CD8-positive, alpha-beta memory T cell (primary cell): ENCODE results near the gene CFD. TPM values are rescaled to one million over a fixed set of nuclear protein-coding genes. Genes with fewer than 3 reads are reported as not detected.

Source experiments
- CTCF ChIA-PET: fragments of 350-600 bp; sonication (Branson Sonifier 250); formaldehyde crosslinking; loops from one replicate; lab custom pipeline; 2021; ENCODE audit warnings: antibody characterized with exemption; lab: Charles Lee
- POLR2A ChIA-PET: fragments of 350-600 bp; sonication (Branson Sonifier 250); formaldehyde crosslinking; loops from one replicate; lab custom pipeline; 2021; ENCODE audit warnings: antibody characterized with exemption; lab: Charles Lee
- DNase-seq, 5 donors: peaks; one replicate each; pipeline versions ENCODE4 v3.0.0 to v3.0.0-alpha.2; 2020 to 2022; ENCODE audit warnings: mixed read lengths in 1 of 5
- H3K27ac ChIP-seq: one replicate; pipeline ENCODE4 v1.7.0; 2013; ENCODE audit warnings: low read depth, mild to moderate bottlenecking, low read length, moderate library complexity
- H3K27me3 ChIP-seq: 2 replicates; pipeline ENCODE4 v1.7.0; 2013; ENCODE audit warnings: low read length, mild to moderate bottlenecking; ENCODE audit not compliant: insufficient read depth, poor library complexity, severe bottlenecking
- H3K36me3 ChIP-seq: 2 replicates; pipeline ENCODE4 v1.7.0; 2013; ENCODE audit warnings: mild to moderate bottlenecking, low read length, moderate library complexity; ENCODE audit not compliant: insufficient read depth
- H3K4me1 ChIP-seq: 2 replicates; pipeline ENCODE4 v1.7.0; 2013; ENCODE audit warnings: mild to moderate bottlenecking, low read length, moderate library complexity; ENCODE audit not compliant: insufficient read depth
- H3K4me3 ChIP-seq: 2 replicates; pipeline ENCODE4 v1.7.0; 2013; ENCODE audit warnings: mild to moderate bottlenecking, low read length
- H3K9me3 ChIP-seq: 2 replicates; pipeline ENCODE4 v1.7.0; 2013; ENCODE audit warnings: mild to moderate bottlenecking, low read length
- H3K27ac Mint-ChIP-seq, 8 donors: one replicate each; pipeline ENCODE4 v1.8.0; 2020 to 2021; ENCODE audit warnings: mixed read lengths in 8 of 8, mild to moderate bottlenecking in 6 of 8, inconsistent platforms in 3 of 8, moderate library complexity in 3 of 8
- H3K27me3 Mint-ChIP-seq, 2 donors: one replicate each; pipeline ENCODE4 v1.8.0; 2020 to 2021; ENCODE audit warnings: mixed read lengths in 2 of 2, mild to moderate bottlenecking in 1 of 2, moderate library complexity in 1 of 2
- H3K36me3 Mint-ChIP-seq, 3 donors: one replicate each; pipeline ENCODE4 v1.8.0; 2020 to 2021; ENCODE audit warnings: mixed read lengths in 3 of 3, inconsistent platforms in 1 of 3, mild to moderate bottlenecking in 1 of 3
- H3K4me1 Mint-ChIP-seq, 3 donors: one replicate each; pipeline ENCODE4 v1.8.0; 2020 to 2021; ENCODE audit warnings: mixed read lengths in 3 of 3, inconsistent platforms in 1 of 3, mild to moderate bottlenecking in 1 of 3
- H3K4me3 Mint-ChIP-seq, 7 donors: one replicate each; pipeline ENCODE4 v1.8.0; 2020 to 2021; ENCODE audit warnings: mixed read lengths in 7 of 7, mild to moderate bottlenecking in 6 of 7, moderate library complexity in 4 of 7, inconsistent platforms in 2 of 7
- H3K9me3 Mint-ChIP-seq, 5 donors: one replicate each; pipeline ENCODE4 v1.8.0; 2020 to 2022; ENCODE audit warnings: mixed read lengths in 5 of 5, mild to moderate bottlenecking in 3 of 5, moderate library complexity in 2 of 5, inconsistent platforms in 1 of 5
- polyA plus RNA-seq: library from polyadenylated mRNA; unstranded; fragments of 300-500 nt; fragmentation: Illumina TruSeq; gene quantifications from one replicate; pipeline ENCODE4 v1.2.3, GENCODE V29; 2021
- total RNA-seq, 2 experiments: library from RNA; stranded (reverse); gene quantifications; one replicate each; pipeline ENCODE4 v1.2.3, GENCODE V29; 2021

Gene CFD
- total and polyA plus RNA-seq, 3 experiments from 2014 or later: 0.89 to 6.9 (median 1.5) TPM

- ChIA-PET CTCF (interaction anchor here (0.7 to 2.0 kb wide), 6 partner anchors 13 to 117 kb away, joined by 3 to 6 read pairs (median 3); partner anchors contain the start of genes MED16 and RNU6-9), POLR2A (interaction anchor here (0.6 to 1.5 kb wide), 4 partner anchors 8 to 337 kb away, joined by 3 to 7 read pairs (median 4); no protein-coding TSS in a partner anchor)
- no peak overlapping the region for H3K27ac Mint-ChIP-seq
Observed at GRCh38 chr19:879711-880438, 20.4 kb downstream of the CFD start.

GRCh38 chr19:881385-882071 is 22.1 kb downstream of the CFD start:
- Mint-ChIP-seq H3K9me3 (no peaks in the 10 kb centered on the region), H3K4me3 (no peak overlapping the region), H3K4me1 (peaks cover 0 to 4% (median 2%) of the 10 kb centered on the region in 3 donors), H3K27ac (peak overlapping the region in 1 of 8 donors; percentile 38), H3K36me3 (peaks cover 0 to 49% (median 0%) of the 10 kb centered on the region in 3 donors), H3K27me3 (no peaks in the 10 kb centered on the region)
- H3K9me3 ChIP-seq: no peaks in the 10 kb centered on the region
- H3K27me3 ChIP-seq: no peaks in the 10 kb centered on the region
- peaks cover 3% of the 10 kb centered on the region for H3K36me3 ChIP-seq
- CTCF ChIA-PET: interaction anchor here (0.6 to 3.3 kb wide), 7 partner anchors 12 to 112 kb away, joined by 3 to 20 read pairs (median 3); partner anchors contain the start of genes MED16 and RNU6-9
- H3K4me1 ChIP-seq: no peaks in the 10 kb centered on the region
- no peak overlapping the region for H3K27ac ChIP-seq
- no peak overlapping the region for H3K4me3 ChIP-seq
- POLR2A ChIA-PET: no interaction called here
- DNase-seq: no peak

More at GRCh38 chr19:879711-880438, 20.4 kb downstream of the CFD start:
- no peaks in the 10 kb centered on the region for H3K27me3 ChIP-seq
- Mint-ChIP-seq H3K36me3 (peaks cover 0 to 51% (median 0%) of the 10 kb centered on the region in 3 donors), H3K27me3 (no peaks in the 10 kb centered on the region), H3K9me3 (no peaks in the 10 kb centered on the region), H3K4me3 (no peak overlapping the region), H3K4me1 (peaks cover 0 to 4% (median 2%) of the 10 kb centered on the region in 3 donors)
- no peaks in the 10 kb centered on the region for H3K4me1 ChIP-seq
- H3K4me3 ChIP-seq: no peak overlapping the region
- DNase-seq: no peak
- H3K9me3 ChIP-seq: no peaks in the 10 kb centered on the region
- no peaks in the 10 kb centered on the region for H3K36me3 ChIP-seq
- H3K27ac ChIP-seq: no peak overlapping the region

GRCh38 chr19:882871-883497 is 23.5 kb downstream of the CFD start:
- no peak overlapping the region for H3K4me3 ChIP-seq
- Mint-ChIP-seq H3K4me3 (peak overlapping the region in 1 of 7 donors; percentile 18), H3K4me1 (peaks cover 0 to 11% (median 4%) of the 10 kb centered on the region in 3 donors), H3K27me3 (peaks cover 0 to 2% of the 10 kb centered on the region in 2 donors), H3K36me3 (peaks cover 0 to 52% (median 0%) of the 10 kb centered on the region in 3 donors), H3K27ac (peak overlapping the region in 1 of 8 donors; percentile 10), H3K9me3 (no peaks in the 10 kb centered on the region)
- H3K27me3 ChIP-seq: no peaks in the 10 kb centered on the region
- POLR2A ChIA-PET: interaction anchor here (0.5 kb wide), 1 partner anchor 16 kb away, joined by 4 read pairs; no protein-coding TSS in a partner anchor
- CTCF ChIA-PET: interaction anchor here (0.6 to 3.3 kb wide), 5 partner anchors 10 to 34 kb away, joined by 3 to 20 read pairs (median 3); partner anchors contain the start of genes KISS1R, MED16 and RNU6-9
- peaks cover 4% of the 10 kb centered on the region for H3K4me1 ChIP-seq
- no peak for DNase-seq
- H3K27ac ChIP-seq: no peak overlapping the region
- H3K36me3 ChIP-seq: peaks cover 3% of the 10 kb centered on the region
- no peaks in the 10 kb centered on the region for H3K9me3 ChIP-seq

GRCh38 chr19:883661-884211 is 24.3 kb downstream of the CFD start:
- H3K36me3 ChIP-seq: peaks cover 3% of the 10 kb centered on the region
- H3K4me1 ChIP-seq: peaks cover 4% of the 10 kb centered on the region
- peaks cover 0 to 14% (median 6%) of the 10 kb centered on the region in 3 donors for H3K4me1 Mint-ChIP-seq
- H3K4me3 ChIP-seq: no peak overlapping the region
- CTCF ChIA-PET: interaction anchor here (1.9 to 3.3 kb wide), 2 partner anchors 10 to 20 kb away, joined by 7 to 20 read pairs; partner anchors contain the start of genes MED16 and RNU6-9
- H3K36me3 Mint-ChIP-seq: peaks cover 0 to 55% (median 0%) of the 10 kb centered on the region in 3 donors
- H3K27me3 Mint-ChIP-seq: peaks cover 0 to 2% of the 10 kb centered on the region in 2 donors
- H3K9me3 ChIP-seq: no peaks in the 10 kb centered on the region
- no peak overlapping the region for H3K27ac ChIP-seq
- H3K4me3 Mint-ChIP-seq: no peak overlapping the region
- H3K27ac Mint-ChIP-seq: no peak overlapping the region
- no peaks in the 10 kb centered on the region for H3K27me3 ChIP-seq
- H3K9me3 Mint-ChIP-seq: no peaks in the 10 kb centered on the region
- POLR2A ChIA-PET: no interaction called here
- no peak for DNase-seq

- Mint-ChIP-seq H3K9me3 (no peaks in the 10 kb centered on the region), H3K4me3 (no peak overlapping the region), H3K36me3 (peaks cover 0 to 60% (median 0%) of the 10 kb centered on the region in 3 donors), H3K4me1 (peaks cover 0 to 19% (median 9%) of the 10 kb centered on the region in 3 donors), H3K27me3 (peaks cover 0 to 2% of the 10 kb centered on the region in 2 donors), H3K27ac (no peak overlapping the region)
- ChIA-PET POLR2A (no interaction called here), CTCF (no interaction called here)
- Histone ChIP-seq H3K27ac (no peak overlapping the region), H3K4me1 (peaks cover 4% of the 10 kb centered on the region), H3K27me3 (no peaks in the 10 kb centered on the region), H3K4me3 (no peak overlapping the region), H3K36me3 (peaks cover 7% of the 10 kb centered on the region), H3K9me3 (no peaks in the 10 kb centered on the region)
- DNase-seq: no peak
Observed at GRCh38 chr19:884420-885211, 25.2 kb downstream of the CFD start.

- no peak for DNase-seq
- Histone ChIP-seq H3K27ac (no peak overlapping the region), H3K36me3 (peaks cover 14% of the 10 kb centered on the region), H3K9me3 (no peaks in the 10 kb centered on the region), H3K4me3 (no peak overlapping the region), H3K27me3 (no peaks in the 10 kb centered on the region), H3K4me1 (peaks cover 4% of the 10 kb centered on the region)
- H3K4me1 Mint-ChIP-seq: peaks cover 0 to 28% (median 12%) of the 10 kb centered on the region in 3 donors
- H3K27ac Mint-ChIP-seq: peak overlapping the region in 1 of 8 donors; percentile 70
- no peak overlapping the region for H3K4me3 Mint-ChIP-seq
- peaks cover 0 to 70% (median 0%) of the 10 kb centered on the region in 3 donors for H3K36me3 Mint-ChIP-seq
- H3K27me3 Mint-ChIP-seq: peaks cover 0 to 2% of the 10 kb centered on the region in 2 donors
- ChIA-PET POLR2A (no interaction called here), CTCF (interaction anchor here (0.9 kb wide), 1 partner anchor 22 kb away, joined by 3 read pairs; no protein-coding TSS in a partner anchor)
- H3K9me3 Mint-ChIP-seq: no peaks in the 10 kb centered on the region
Observed at GRCh38 chr19:885536-886224, 26.2 kb downstream of the CFD start.
